Left cardiac atrium (tissue), 4 donors: ENCODE data around the gene ARHGAP26. TPM values are rescaled to one million over a fixed set of nuclear protein-coding genes. Genes with fewer than 3 reads are reported as not detected.
A peak's percentile ranks its signal among the peaks of the same experiment; 100 is the strongest.
"Not testable (repeated sequence)": the region's sequence is repeated elsewhere in the genome, so short reads cannot be mapped to it uniquely, and the experiment has no call there.

Experiments used
- ATAC-seq, 2 donors: fragments of 200-7000 bp; cut with Tn5 transposase; one replicate each; pipeline ENCODE4 v1.9.1; 2020; ENCODE audit warnings: mild to moderate bottlenecking in 2 of 2, moderate library complexity in 2 of 2
- DNase-seq: peaks from one replicate; pipeline ENCODE4 v3.0.0-alpha.2; 2020
- intact Hi-C, 2 donors: fragments of 100-400 bp; cut with DNase I; formaldehyde crosslinking; loops; one replicate each; pipeline versions ENCODE4 v1.14.1 to v1.15.1; 2022 to 2023
- total RNA-seq, 2 donors: library from RNA; stranded (reverse); fragmentation: NEBNext Ultra II Directional; extraction: Animal tissue kit (Norgen Biotek cat#: 25700); gene quantifications; one replicate each; pipeline ENCODE4 v1.2.1, GENCODE V29; 2021
- donor health status: DM: no; HTN: yes; CAD: no.
- donor health status: DM: no; HTN: yes; CAD: no; lungs with severe emphysema.
- donor health status: DM: yes; HTN: yes; CAD: no.
- donor health status: Dilated cardiomyopathy.

Gene ARHGAP26
- total RNA-seq, 2 donors from 2014 or later: 29.6 to 50.2 TPM

- intact Hi-C loops: no loop called here
- ATAC-seq (no peak), DNase-seq (no peak)
Observed at GRCh38 chr5:142904416-142904815, 134.2 kb downstream of the ARHGAP26 start.

GRCh38 chr5:142905348-142905747 is 135.2 kb downstream of the ARHGAP26 start:
- ATAC-seq (no peak), DNase-seq (no peak)
- intact Hi-C loops: no loop called here

- DNase-seq: peak; percentile 45
- peak; percentile 78 to 85 for ATAC-seq
- intact Hi-C loops: no loop called here
Observed at GRCh38 chr5:142906863-142907671, 136.9 kb downstream of the ARHGAP26 start.

GRCh38 chr5:142908659-142909058 is 138.5 kb downstream of the ARHGAP26 start:
- intact Hi-C loops: no loop called here
- ATAC-seq (no peak), DNase-seq (no peak)

- DNase-seq (no peak), ATAC-seq (no peak)
- intact Hi-C loops: no loop called here
Observed at GRCh38 chr5:142910128-142910527, 140.0 kb downstream of the ARHGAP26 start.

- intact Hi-C loops: no loop called here
- ATAC-seq (no peak), DNase-seq (no peak)
Observed at GRCh38 chr5:142911170-142911569, 141.0 kb downstream of the ARHGAP26 start.

- intact Hi-C loops: no loop called here
- DNase-seq (no peak), ATAC-seq (no peak)
Observed at GRCh38 chr5:142911775-142912174, 141.6 kb downstream of the ARHGAP26 start.

- no peak for DNase-seq
- intact Hi-C loops: no loop called here
Observed at GRCh38 chr5:142913728-142914338, 143.7 kb downstream of the ARHGAP26 start.

GRCh38 chr5:142915038-142915437 is 144.9 kb downstream of the ARHGAP26 start:
- no peak for DNase-seq
- no peak for ATAC-seq
- intact Hi-C loops: no loop called here

More at GRCh38 chr5:142913728-142914338, 143.7 kb downstream of the ARHGAP26 start:
- ATAC-seq: peak in 1 of 2 donors; percentile 18

- intact Hi-C loops: no loop called here
- ATAC-seq: peak in 1 of 2 donors; percentile 48
- DNase-seq: no peak
Observed at GRCh38 chr5:142915813-142916424, 145.7 kb downstream of the ARHGAP26 start.

- ATAC-seq (no peak), DNase-seq (no peak)
- intact Hi-C loops: no loop called here
Observed at GRCh38 chr5:142918959-142919635, 148.9 kb downstream of the ARHGAP26 start.

GRCh38 chr5:142920849-142921612 is 150.9 kb downstream of the ARHGAP26 start:
- intact Hi-C loops: loop anchor here in 1 of 2 donors (10.0 kb wide), 2 partner anchors 484 to 904 kb away; partner anchors contain the start of gene NR3C1

GRCh38 chr5:142922223-142922952 is 152.2 kb downstream of the ARHGAP26 start:
- no peak for DNase-seq
- intact Hi-C loops: loop anchor here in 1 of 2 donors (10.0 kb wide), 2 partner anchors 482 to 902 kb away; partner anchors contain the start of gene NR3C1
- peak; percentile 51 to 59 for ATAC-seq

More at GRCh38 chr5:142920849-142921612, 150.9 kb downstream of the ARHGAP26 start:
- ATAC-seq (no peak), DNase-seq (no peak)

- ATAC-seq (no peak), DNase-seq (no peak)
- intact Hi-C loops: loop anchor here in 1 of 2 donors (10.0 kb wide), 2 partner anchors 480 to 900 kb away; partner anchors contain the start of gene NR3C1
Observed at GRCh38 chr5:142924135-142924883, 154.1 kb downstream of the ARHGAP26 start.

GRCh38 chr5:142925795-142926194 is 155.6 kb downstream of the ARHGAP26 start:
- intact Hi-C loops: loop anchor here in 1 of 2 donors (5.0 to 10.0 kb wide), 3 partner anchors 37 to 899 kb away; partner anchors contain the start of gene NR3C1
- ATAC-seq: peak in 1 of 2 donors; percentile 52
- DNase-seq: peak; percentile 31

- no peak for ATAC-seq
- DNase-seq: no peak
Observed at GRCh38 chr5:142926549-142926948, 156.4 kb downstream of the ARHGAP26 start.

GRCh38 chr5:142928999-142929398 is 158.8 kb downstream of the ARHGAP26 start:
- peak; percentile 54 for DNase-seq
- intact Hi-C loops: loop anchor here in 1 of 2 donors (5.0 to 10.0 kb wide), 3 partner anchors 33 to 896 kb away; partner anchors contain the start of gene NR3C1
- not testable (repeated sequence) for ATAC-seq

More at GRCh38 chr5:142926549-142926948, 156.4 kb downstream of the ARHGAP26 start:
- intact Hi-C loops: loop anchor here in 1 of 2 donors (5.0 to 10.0 kb wide), 3 partner anchors 36 to 898 kb away; partner anchors contain the start of gene NR3C1
